GM18861 (cell line): Measurements from ENCODE around the gene ARHGEF37.

Source experiments
- ATAC-seq: cut with Tn5 transposase; IDR thresholded peaks from one replicate; pipeline ENCODE4 v1.9.1; 2021; ENCODE audit not compliant: unreplicated experiment

Gene ARHGEF37

GRCh38 chr5:149598966-149599365 is 17.7 kb downstream of the ARHGEF37 start:
- ATAC-seq, result no peak

DNA sequence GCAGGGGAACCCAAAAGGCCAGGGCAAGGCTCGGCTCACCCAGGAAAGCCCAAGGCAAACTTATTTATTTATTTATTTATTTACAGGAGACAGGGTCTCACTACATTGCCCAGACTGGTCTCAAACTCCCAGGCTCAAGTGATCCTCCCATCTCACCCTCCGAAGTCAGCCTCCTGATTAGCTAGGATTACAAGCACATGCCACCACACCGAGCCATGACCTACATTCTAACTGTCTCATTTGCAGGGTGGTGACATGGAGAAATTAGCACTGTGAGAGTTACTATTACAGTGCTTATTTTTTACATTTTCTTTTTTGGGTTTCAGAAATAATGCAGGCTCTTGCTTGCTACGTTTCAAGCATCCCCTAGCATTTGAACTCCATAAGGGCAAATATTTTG is 18.1 kb downstream of the ARHGEF37 start:
- ATAC-seq, result no peak

- no peak for ATAC-seq
Measured at GRCh38 chr5:149600932-149601331, 19.6 kb downstream of the ARHGEF37 start.

DNA sequence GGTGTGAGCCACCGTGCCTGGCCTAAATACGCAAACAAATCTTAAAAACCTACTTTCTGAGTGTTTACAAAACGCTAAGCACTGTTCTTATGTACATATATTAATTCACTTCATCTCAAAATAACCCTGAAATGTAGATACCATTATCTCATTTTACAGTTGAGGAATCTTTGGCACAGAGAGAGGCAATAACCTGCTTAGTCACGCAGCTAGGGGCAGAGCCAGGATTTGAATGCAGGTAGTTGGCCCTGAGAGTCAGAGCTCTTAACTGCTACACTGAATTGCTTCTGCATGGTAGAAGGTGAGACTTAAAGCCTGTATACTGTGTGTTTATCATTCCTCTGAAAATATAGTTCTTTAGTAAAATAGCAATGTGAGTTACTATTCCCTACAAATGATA is 21.9 kb downstream of the ARHGEF37 start:
- ATAC-seq, result no peak

DNA sequence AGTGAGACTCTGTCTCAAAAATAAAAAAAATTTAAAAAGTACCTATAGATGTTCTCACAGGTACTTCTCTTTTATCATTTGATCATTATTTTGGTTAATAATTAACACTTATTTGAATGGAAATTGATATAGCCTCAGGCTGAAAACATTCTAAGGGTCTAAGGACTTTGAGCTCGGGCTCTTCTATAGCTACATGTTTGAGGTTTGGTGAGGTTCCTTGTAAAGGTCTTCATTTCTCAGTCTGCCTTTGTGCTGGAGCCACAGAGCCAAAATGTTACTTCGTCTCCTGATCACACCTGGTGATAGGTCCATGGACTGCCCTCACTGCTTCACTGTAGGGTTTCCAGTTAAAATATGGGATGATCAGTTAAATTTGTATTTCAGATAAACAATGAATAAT is 22.6 kb downstream of the ARHGEF37 start:
- no peak for ATAC-seq

DNA sequence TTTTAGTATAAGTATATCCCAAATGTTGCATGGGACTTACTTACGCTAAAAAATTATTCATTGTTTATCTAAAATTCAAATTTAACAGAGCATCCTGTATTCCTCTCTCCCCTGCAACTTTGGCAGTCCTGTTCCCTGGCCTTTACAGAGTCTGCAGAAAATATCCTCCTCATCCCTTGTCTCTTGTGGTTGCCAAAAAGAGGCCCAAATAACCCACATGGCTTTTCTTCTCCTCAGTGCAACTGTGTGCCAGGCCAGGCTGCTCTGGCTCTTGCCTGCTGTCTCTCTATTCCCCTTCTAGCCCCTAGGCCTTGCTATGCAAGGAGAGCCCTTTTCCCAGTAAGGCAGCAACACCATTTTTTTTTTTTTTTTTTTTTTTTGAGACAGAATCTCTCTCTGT is 23.0 kb downstream of the ARHGEF37 start:
- ATAC-seq, result no peak

DNA sequence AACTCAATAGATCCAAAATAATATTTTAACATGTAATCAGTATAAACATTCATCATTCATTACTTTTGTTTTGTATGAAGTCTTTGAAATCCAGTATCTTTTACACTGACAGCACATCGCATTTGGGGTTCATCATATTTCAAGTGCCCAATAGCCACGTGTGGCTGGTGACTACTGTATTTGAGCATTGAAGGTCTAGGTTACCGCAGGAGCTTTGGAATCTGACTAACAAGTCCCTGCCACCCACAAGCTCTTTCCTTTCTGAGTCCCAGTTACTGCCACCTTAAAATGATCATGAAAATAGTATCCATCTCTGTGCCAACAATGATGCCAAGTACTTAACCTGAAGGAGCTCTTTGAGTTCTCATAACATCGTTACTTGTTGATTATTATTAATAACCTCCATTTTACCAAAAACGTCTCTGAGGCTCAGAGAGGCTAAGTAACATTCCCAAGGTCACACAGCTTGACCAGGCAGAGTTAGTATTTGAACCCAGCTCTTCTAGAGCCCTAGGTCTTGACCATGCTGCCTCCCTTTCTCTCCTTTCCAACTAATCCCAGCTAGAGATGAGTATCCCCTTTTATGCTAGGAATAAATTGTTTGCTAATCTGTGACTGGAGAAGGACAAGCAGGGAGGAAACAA is 24.2 kb downstream of the ARHGEF37 start:
- no peak for ATAC-seq

DNA sequence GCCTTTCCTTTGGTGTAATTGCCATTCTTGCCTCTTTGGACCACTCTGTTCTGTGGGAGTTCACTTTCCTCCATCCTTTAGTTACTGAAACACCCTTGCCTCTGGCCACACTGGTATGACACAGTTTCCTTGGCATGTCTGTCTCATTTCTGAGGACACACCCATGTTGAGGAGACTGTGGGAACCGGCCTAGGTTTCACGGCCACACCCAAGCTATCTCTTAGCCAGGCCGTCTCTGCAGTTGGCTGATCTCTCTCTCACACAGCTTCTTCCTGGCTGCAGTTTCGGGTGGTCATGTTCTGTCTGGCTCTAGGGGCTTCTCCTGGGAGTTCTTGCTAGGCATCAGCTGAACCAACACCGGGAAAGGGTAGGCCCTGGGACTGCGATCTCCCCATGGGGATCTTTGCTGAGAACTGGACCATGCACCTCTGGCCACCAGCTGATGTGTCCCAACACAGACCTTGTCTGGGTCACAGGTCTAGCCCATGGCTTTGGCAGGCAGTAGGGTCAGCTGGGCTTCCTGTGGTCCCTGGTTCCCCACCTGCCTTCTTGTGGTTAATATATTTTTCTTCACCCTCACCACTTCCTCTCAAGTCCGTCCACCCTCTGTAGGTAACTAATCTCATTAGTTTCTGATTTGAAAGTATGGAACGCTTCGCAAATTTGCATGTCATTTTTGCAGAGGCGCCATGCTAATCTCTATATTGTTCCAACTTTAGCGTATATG is 24.9 kb downstream of the ARHGEF37 start:
- ATAC-seq, result peak; percentile 95

- ATAC-seq, result no peak
Measured at GRCh38 chr5:149608936-149609545, 27.7 kb downstream of the ARHGEF37 start.

DNA sequence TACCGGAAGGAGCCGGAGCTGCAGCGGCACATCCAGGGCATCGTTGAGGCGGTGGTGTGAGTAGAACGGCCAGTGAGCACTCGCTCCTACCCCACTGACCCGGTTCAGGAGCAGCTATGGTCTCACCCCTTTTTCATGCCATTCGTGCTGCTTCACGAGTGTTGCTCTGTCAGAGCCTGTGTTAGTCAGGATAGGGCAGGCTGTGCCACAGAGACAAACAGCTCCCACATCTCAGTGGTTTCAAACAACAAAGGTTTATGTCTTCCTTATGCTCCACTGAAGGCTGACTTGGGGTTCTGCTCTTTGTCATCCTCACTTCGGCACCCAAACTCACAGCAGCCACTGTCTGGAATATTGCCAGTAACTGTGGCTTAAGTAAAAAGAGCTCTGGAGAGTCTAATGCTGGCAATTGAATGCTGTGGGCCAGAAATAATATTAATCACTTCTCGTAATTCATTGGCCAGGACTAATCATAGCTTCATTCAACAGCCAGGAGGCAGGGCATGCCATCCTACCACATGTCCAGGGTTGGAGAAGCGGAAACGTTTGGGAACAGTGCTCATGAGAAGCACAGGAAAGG is 28.4 kb downstream of the ARHGEF37 start:
- no peak for ATAC-seq

- ATAC-seq, result no peak
Measured at GRCh38 chr5:149610589-149611255, 29.4 kb downstream of the ARHGEF37 start.

- no peak for ATAC-seq
Measured at GRCh38 chr5:149611326-149611725, 30.0 kb downstream of the ARHGEF37 start.

GRCh38 chr5:149614034-149614907 is 33.0 kb downstream of the ARHGEF37 start:
- ATAC-seq, result no peak

DNA sequence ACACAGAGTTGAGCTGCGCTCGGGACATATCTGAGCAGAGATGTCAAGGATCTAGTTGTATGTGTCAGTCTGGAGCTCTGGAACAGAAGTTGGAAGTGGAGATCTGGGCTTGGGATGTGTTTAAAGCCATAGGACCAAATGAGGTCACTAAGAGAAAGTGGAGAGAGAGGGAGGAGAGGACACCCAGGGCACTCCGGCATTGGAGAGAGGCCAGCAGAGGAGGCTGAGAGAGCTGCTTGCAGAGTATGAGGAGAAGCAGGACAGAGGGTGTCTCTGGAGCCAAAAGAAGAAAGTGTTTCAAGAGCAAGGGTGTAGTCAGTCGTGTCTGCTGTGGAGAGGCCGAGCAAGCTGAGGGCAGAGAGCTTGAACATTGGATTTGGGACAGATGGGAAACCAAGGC is 34.7 kb downstream of the ARHGEF37 start:
- ATAC-seq, result no peak

- ATAC-seq, result peak; percentile 70
Measured at GRCh38 chr5:149616727-149617285, 35.5 kb downstream of the ARHGEF37 start.

GRCh38 chr5:149617760-149618306 is 36.5 kb downstream of the ARHGEF37 start:
- ATAC-seq, result no peak

GRCh38 chr5:149618581-149619248 is 37.4 kb downstream of the ARHGEF37 start:
- ATAC-seq, result no peak

DNA sequence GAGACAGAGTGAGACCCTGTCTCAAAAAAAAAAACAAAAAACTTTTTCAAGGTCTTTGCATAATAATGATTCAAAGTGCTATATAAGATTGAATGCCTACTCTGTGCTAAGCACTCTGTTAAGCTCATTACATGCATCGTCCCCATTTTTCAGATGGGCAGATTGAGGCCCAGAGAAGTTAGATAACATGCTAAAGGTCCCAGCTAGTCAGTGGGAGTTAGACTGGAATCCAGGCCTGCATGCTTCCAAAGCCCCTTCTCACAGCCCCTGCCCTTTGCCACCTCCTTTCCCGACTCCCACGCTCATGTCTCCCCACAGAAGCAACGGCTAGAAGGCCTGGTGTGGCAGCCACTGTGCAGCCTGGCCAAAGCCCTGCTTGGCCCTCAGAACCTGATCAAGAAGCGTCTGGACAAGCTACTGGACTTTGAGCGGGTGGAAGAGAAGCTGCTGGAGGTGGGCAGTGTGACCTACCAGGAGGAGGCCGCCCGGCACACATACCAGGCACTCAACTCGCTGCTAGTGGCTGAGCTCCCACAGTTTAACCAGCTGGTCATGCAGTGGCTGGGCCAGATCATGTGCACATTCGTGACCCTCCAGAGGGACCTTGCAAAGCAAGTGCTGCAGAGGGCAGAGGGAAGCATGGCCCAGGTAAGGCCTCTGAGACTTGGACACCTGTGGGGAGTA is 40.3 kb downstream of the ARHGEF37 start:
- no peak for ATAC-seq

DNA sequence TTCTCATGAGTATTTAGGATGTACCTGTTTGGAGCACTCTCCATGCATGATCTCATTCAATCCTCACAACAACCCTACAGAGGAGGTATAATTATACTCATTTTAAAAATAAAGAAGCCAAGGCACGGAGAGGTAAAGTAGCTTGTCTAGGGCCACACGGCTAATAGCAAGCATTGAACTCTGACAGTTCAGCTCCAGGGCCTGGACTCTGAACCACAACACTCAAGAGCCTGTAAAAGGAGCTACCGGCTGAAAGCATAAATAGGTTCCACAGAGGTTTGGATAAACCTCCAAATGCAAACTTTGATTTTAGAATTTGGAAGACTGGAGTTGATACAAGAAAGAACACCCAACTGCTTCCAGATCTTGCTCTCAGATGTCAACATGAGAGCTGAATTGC is 41.2 kb downstream of the ARHGEF37 start:
- ATAC-seq, result no peak
